Activated CD4-positive, CD25-positive, alpha-beta regulatory T cell (primary cell): ENCODE measurements around the gene SPSB3.
"Not testable (repeated sequence)": the region's sequence is repeated elsewhere in the genome, so short reads cannot be mapped to it uniquely, and the experiment has no call there.

ENCODE experiments used
- DNase-seq, 4 experiments: peaks; one replicate each; lab custom pipeline; 2025; lab: John Stamatoyannopoulos, UW

Gene SPSB3

DNA sequence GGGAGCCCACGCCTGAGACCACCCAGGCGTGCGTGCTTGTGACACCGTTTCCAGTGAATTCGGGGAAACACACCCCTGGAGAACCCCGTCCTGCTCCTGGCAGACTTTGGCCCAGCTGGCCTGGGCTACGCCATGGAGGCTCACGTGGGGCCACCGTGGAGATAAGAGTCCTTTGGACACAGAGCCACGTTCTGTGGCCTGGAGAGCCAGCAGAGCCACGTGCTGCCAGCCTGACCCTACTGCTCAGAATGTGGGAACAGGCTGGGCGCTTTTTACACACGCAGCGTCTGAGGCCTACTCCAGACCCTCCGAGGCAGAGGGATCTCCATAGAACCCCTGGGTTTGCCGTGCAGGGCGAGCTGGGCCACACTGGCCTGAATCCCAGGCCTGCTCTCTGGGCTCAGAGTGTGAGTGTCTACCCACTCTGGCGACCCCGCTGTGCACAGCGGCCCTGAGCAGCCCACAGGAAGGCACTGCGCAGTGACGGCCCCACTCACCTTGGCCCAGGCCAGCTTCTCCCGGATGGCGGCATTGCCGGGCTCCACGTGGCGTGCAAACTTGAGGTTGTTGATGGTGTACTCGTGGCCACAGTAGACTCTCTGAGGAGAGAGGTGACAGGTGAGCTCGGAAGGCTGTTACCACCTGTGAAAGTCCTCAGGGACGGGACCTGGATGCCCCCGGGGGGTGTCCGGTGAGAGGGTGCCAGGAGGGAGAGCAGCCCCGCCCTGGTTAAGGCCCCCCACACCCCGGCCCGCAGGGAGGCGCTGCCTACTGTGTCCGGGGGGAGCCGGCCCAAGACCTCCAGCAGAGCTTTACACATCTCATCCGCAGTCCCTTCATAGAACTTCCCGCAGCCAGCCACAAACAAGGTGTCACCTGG, 34.3 kb upstream of the SPSB3 start:
- DNase-seq, result no peak

DNA sequence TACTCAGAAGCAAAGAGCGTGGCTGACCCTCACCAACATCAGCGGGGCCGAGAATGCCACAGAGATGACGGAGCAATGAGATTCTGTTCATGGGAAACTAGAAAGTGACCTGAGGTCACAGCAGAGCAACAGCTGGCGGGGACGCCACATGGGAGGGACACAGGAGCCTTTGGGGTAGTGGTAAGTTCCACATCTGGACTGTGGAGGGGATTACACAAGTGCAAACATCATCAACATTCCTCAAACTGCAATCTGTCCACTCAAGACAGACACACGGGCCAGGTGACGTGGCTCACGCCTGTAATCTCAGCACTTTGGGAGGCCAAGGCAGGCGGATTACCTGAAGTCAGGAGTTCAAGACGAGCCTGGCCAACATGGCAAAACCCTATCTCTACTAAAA, 33.1 kb upstream of the SPSB3 start:
- DNase-seq, result no peak

DNA sequence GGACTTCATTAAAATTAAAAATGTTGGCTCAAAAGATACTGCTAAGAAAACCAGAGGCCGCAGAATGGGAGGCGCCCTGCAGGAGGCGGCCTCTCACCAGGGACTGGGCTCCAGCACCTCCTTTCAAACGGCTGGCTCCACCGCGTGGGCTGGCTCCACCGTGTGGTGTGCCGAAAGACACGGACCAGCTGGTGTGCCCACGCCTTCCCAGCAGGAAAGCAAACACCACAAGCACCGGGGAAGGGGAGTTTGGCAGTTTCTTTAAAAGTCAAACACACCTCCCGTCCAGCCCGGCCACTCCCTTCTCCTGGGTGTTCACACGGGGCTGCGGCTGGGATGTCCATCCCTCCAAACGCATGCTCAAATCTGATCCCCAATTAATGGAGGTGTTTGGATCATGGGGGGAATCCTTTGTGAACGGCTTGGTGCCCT, 30.4 kb upstream of the SPSB3 start:
- peak in 1 of 4 experiments; percentile 33 for DNase-seq

DNA sequence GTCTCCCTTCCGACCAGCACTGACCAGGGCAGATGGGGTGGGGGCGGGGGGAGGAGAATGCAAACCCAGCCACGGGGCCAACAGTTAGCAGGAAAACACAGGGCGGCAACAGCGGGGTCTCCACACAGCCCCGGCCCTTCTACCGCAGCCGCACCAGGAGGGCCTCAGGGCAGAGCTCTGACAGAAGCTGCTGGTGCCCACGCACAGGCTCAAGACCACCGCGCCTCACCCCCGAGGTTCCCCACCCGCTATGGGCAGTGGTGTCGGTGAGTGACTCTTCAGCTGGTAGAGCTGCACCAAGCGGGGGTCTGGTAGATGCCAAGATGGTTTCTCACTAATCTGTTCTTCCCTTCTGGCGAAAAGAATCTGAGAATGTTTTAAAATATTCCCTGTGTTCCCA, 28.2 kb upstream of the SPSB3 start:
- no peak for DNase-seq

DNA sequence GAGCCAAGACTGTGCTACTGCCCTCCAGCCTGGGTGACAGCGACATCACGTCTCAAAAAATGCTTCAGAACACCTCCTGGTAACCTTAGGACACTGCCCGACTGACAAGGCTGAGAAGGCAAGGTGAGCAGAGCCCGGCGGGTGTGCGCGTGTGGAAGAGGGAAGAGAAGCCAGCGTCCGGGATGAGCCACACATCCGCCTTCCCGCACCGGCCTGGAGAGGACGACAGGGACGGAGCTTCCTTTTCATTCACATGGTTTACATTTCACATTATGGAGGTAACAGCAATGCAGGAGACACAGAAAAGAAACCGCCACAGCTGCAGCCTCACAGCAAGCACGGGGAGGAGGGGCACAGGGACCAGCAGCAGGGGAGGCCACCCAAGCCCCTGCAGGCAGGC, 27.7 kb upstream of the SPSB3 start:
- DNase-seq, result no peak

DNA sequence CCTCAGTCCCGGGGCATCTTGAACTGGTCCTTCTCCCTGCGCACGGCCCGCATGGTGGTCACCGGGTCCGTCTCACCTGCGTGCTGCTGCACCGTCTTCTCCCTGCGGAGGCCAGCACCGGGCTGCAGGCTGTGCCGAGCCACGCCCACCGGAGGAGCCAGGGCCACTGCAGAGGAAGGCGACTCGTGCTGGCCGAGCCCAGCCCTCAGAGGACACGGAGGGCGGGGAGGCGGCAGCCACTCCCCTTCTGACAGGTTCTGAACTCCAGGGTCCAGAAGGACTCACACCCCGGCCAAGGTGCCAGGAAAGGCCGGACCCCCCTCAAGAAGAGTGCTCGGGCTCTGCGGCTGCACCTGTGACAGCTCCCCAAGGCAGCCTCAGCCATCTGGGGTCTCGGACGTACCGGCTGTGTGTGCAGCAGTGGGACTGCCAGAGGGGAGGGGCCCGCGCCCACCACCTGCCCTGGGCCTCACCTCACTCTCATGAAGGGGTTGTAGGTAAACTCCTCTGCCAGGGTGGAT, 27.0 kb upstream of the SPSB3 start:
- no peak for DNase-seq

DNA sequence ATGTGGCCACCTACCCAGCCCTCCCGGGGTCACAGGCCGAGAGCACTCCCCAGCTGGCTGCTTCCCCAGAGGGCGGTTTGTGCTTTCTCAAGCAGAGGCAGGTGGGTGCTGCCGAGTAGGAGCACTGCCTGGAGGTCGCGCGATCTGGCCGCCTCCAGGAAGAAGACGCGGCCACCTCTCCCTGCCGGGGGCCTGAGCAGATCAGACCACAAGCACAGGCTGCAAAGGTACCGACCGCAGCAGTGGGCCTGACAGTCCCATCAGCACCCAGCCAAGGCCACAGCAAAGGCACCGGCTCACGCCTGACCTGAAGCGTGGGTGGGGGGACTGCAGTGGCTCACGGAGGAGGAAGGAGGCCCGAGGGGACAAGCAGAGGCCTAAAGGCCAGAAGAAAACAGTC, 26.3 kb upstream of the SPSB3 start:
- no peak for DNase-seq

DNA sequence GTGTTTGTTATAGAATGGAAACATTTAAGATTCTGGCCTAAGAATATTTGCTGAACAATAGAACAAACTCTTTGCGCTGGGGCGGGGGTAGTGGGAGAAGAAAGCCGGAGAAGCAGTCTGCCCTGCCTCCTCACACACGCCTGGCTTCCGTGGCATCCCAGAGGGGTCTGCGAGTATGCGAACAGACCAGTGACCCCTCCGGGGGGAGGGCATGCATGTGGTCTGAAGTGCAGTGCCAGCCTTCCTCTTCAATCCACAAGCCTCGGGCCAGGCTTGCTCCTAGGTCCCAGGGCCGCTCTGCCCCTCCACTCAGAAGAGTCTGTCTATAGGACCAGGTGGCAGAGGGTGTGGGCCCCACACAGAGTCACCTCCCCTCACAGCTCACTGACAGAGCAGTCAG, 25.3 kb upstream of the SPSB3 start:
- no peak for DNase-seq

DNA sequence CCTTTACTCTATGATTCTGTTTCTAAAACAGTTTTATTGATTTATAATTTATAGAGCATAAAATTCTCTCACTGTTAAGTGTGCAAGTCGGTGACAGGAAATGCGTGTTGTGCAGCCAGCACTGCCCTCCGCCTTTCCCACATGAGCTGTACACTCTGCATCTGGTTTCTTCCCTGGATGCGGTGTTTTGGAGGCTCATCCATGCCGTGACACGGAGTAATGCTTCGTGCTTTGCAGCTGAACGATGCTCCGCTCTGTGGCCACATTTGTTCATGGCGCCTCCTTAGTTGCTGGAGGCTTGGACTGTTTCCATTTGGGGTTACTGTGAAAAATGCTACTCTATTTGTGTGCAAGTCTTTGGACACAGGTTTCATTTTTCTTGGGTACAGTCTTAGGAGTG, 18.3 kb upstream of the SPSB3 start:
- no peak for DNase-seq

DNA sequence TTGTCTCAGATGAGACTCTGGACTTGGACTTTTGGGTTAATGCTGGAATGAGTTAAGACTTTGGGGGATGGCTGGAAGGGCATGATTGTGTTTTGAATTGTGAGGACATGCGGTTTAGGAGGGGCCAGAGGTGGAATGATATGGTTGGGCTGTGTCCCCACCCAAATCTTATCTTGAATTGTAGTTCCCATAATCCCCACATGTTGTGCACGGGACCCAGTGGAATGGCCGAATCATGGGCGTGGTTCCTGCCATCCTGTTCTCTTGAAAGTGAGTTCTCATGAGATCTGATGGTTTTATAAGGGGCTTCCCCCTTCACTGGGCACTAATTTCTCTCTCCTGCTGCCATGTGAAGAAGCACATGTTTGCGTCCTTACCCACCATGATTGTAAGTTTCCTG, 16.9 kb upstream of the SPSB3 start:
- not testable (repeated sequence) for DNase-seq

DNA sequence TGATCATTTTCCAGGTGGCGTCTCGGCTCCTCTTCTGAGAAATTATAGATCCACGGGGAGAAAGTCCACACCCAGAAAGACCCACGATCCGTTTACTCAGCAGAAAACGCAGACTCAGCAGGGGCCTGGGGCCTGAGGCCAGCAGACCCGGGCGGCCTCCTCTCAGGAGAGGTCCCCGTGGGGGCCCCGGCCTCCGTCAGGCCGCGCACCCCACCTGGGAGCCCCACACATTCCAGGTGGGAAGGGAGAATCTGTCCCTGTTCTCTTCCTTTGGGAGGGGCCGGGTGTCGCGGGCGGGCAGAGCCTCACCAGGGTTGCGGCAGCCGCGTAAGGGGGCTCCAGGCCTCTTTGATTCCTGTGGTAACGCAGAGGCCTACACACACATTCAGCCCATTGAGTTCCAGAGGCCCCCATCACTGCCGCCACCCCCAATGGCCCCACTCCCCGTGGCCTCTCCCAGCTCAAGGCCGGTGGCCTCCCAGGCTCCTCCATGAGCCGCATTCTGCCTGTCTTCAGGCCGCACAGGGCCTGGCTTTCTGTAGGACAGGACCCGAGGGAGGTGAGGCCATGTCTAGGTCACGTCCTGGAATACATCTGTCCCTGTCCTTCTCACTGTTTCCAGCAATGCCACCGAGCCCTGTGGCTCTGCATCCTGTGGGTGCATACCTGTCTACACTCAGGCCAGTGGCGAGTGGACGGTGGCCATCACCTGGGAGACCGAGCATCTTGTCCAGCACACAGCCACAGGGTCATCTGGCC, 12.7 kb upstream of the SPSB3 start:
- DNase-seq, result no peak

DNA sequence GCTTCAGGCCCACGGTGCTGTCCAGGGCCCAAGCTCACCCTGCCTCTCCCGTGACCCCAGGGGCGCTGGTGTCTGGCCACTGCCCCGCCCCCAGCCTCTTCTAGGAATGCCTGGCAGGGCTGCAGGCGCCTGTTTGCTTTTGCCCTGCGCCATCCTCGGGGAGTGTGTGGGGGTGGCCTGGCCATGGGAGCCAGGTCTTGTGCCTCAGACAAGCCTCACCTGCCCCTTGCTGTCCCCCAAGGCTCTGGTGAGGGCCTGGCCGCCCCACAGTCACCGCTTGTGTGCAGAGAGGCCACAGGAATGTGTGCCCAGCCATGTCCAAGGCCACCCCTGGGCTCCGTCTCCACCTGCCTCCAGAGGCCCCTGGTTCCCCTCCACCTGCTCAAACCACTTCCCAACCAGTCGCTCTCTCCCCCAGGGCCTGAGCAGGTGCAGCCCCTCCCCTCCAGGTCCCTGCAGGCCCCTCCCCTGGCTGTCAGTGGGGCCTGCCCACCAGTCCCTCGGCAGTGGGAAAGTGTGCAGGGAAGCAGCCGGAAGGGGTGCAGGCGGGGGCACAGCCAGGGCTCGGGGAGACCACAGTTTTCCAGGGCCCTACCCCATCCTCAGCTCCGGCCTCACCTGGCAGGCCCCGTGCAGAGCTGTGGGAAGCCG, 12.0 kb upstream of the SPSB3 start:
- no peak for DNase-seq

DNA sequence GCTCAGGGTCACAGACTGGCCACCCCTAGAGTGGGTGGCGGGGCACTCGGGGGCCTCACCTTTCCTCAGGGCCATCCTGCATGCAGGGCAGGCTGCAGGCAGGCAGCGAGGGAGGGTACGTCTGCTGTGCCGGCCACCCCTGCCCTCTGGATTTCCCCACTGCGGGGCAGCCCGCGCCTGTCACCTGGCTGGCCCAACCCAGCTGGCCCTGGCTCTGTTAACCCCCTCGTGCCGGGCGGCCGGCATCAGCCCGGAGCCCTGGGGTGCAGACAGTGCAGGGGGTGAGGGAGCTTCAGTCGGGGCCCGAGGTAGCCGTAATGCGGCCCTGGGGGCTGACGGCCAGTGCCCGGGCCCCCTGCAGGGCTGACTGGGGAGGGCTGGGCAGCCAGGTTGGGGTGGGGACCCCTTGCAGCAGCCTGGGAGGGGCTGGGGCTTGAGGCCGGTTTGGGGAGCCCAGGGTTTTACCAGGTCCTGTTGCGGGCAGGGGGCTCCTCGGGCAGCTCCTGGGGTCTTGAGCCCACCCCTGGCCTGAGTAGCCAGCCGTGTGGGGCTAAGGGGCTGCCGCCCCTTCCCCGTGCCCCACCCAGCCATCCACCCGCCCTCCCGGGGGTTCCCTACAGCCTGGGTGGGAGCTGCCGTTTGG, 11.3 kb upstream of the SPSB3 start, which contains the start of gene IGFALS:
IGFALS (minus strand) TSS at position 128 of the 643 bp plus-strand sequence; CDS start at position 75, 53 bp downstream.
- DNase-seq, result no peak

DNA sequence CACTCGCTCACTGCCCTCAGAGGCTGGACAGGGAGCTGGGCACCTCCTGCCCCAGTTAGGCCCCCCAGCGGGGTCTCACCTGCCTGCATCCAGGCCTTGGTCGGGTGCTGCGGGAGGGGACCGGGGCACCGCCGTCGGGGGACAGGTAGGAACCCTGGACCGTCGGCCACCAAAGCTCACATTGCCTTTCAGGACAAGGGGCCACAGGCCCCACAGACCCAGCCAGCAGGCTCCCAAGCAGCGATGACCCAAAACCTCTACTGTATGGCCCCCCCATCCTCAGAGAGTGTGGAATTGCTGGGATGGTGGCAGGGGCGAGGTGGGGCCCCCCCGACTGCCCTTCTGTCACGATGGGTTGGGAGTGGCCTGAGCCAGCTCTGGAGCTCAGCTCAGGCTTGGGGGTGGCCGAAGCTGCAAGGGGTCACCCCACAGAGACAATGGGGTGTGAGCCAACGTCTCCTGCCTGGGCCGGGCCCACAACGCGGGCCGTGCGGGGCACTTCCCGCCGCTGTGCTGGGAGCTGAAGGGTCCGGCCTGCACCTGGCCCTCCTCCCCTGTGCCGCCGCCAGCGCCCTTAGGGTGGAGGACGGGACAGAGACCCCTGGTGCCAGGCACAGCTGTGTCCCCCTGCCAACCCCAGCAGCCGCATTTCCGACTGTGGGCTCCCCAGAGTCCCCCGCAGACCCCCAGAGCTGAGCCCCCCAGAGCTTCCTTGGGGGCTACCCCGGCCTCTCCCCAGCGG, 10.6 kb upstream of the SPSB3 start:
- DNase-seq, result no peak

DNA sequence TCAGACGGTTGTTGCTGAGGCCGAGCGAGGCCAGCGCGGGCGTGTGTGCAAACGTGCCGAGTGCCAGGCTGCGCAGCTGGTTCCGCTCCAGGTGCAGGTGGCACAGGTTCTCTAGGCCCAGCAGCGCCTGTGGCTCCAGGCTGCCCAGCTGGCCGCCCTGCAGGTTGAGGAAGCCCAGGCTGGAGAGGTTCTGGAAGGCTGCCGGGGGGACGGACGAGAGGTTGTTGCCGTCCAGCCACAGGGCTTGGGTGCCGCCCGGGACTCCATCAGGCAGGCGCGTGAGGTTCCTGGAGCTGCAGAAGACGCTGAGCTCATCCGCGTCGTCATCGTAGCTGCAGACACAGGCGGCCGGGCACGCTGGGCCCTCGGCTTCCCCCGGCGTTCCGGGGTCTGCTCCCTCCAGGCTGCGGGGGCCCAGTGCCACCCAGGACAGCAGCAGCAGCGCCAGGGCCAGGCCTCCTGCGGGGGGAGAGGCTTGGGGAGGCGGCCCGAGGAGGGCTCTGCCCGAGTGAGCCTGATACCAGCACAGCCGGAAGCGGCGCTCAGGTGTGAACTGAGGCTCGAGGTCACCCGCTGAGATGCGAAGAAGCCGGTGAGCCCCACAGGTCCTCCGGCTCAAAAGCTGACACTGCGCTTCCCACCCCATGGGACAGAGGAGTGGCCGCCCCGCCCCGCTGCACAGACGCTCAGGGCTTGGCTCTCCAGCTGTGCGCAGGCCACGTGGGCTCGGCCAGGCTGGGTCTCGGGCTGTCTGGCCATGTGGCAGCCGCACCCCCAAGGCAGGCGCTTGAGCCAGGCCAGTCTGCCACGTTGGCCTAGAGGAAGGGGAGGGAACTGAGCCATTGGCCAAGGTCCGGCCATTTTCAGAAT, 9.8 kb upstream of the SPSB3 start:
- DNase-seq, result no peak

DNA sequence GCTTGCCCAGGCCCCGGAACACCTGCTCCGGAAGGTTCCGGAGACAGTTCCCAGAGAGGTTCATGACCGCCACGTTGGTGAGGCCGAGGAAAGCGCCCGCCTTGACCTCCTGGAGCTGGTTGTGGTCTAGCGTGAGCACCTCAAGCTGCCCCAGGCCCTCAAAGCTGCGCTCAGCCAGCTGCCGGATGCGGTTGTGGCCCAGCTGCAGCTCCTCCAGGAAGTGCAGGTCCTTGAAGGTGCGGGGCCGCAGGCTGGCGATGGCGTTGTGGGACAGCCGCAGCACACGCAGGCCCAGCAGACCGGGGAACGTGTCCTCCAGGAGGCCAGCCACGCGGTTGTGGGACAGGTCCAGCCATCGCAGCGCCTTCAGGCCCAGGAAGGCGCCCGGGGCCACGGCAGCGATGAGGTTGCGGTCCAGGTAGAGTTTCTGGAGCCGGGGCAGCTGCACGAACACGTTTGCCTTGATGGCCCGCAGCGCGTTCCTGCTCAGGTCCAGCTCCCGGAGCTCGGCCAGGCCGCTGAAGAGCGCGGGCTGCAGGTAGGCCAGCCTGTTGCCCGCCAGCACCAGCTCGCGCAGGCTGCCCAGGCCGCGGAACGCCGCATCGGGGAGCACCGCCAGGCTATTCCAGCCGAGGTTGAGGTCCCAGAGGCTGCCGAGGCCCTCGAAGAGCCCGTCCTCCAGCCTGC, 9.0 kb upstream of the SPSB3 start:
- DNase-seq, result no peak

DNA sequence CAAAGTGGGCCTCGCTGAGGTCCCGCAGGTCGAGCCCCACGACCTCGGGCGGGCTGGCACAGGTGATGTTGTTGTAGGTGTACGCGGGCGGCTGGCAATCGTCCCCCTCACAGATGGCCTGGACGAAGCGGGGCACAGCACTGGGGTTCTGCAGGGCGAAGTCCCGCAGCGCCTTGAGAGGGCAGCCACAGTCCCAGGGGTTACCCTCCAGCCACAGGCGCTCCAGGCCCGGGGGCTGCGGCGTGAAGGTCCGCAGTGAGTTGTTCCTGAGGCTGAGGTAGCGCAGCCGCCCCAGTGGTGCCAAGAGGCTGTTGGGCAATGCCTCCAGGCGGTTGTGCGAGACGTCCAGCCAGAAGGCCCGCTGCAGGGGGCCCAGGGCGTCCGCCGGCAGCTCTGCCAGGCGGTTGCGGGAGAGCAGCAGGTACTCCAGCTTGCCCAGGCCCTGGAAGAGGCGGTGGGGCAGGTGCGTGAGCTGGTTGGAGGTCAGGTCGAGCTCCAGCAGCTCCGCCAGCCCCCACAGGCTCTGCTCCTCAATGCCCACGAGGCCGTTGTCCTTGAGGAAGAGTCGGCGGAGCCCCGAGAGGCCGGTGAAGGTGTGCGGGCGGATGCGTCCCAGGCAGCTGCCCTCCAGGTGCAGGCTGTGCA, 8.4 kb upstream of the SPSB3 start:
- DNase-seq, result no peak

DNA sequence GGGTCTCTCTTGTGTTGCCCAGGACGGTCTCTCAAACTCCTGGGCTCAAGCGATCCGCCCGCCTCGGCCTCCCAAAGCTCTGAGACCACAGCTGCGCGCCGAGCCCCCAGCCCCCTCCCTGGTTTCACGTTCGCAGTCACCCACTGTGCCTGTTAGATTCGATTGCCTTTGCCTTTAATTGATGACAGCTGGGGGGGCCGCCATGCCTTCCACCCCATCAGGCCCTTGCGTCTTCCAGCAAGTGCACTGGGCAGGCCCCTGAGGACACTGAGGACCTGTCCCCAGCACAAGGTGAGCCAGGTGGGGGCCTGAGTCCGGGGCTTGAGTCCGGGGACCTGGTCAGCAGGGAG, 7.9 kb upstream of the SPSB3 start:
- DNase-seq, result no peak

DNA sequence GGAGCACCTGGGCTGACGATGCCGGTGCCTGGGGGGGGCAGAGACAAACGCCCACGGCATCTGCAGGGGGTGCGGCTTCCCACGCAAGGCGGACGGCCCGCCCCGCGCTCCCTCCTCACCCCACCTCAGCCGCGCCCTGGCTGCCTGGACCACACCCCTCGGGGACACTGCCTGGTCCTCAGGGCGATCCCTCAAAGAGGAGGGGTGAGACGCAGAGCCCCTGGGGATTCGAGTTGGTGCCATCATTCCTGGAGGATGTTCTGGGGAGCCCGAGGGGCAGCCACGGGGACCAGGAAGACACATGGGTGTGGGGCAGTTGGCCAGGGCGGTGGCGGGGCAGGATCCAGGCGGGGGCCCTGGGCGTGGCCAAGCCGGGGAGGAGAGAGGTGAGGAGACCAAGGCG, 7.3 kb upstream of the SPSB3 start:
- no peak for DNase-seq
